Type B pancreatic cell (in vitro differentiated cells): ENCODE measurements around the gene PPM1B. TPM values are rescaled to one million over a fixed set of nuclear protein-coding genes. Genes with fewer than 3 reads are reported as not detected.

Source experiments
- DNase-seq: peaks from one replicate; pipeline ENCODE4 v3.0.0; 2021; ENCODE audit warnings: mixed read lengths; ENCODE audit not compliant: unreplicated experiment; ENCODE audit errors: extremely low spot score
- H3K27ac Mint-ChIP-seq: 2 replicates; pipeline ENCODE4 v1.8.0; 2021; ENCODE audit warnings: mild to moderate bottlenecking, mixed read lengths
- H3K27me3 Mint-ChIP-seq: 2 replicates; pipeline ENCODE4 v1.8.0; 2021; ENCODE audit warnings: mixed read lengths
- H3K36me3 Mint-ChIP-seq: 2 replicates; pipeline ENCODE4 v1.8.0; 2021; ENCODE audit warnings: mixed read lengths
- H3K4me1 Mint-ChIP-seq: one replicate; pipeline ENCODE4 v1.8.0; 2021; ENCODE audit warnings: mixed read lengths; ENCODE audit not compliant: unreplicated experiment
- H3K4me3 Mint-ChIP-seq: 2 replicates; pipeline ENCODE4 v1.8.0; 2021; ENCODE audit warnings: mild to moderate bottlenecking, mixed read lengths
- H3K9me3 Mint-ChIP-seq: 2 replicates; pipeline ENCODE4 v1.8.0; 2021; ENCODE audit warnings: mixed read lengths
- total RNA-seq: library from RNA; stranded (reverse); gene quantifications from 2 replicates; pipeline ENCODE4 v1.2.1, GENCODE V29; 2021; ENCODE audit warnings: low replicate concordance
- TF ChIP-seq, protein P1 (sequence below): fragments of 200-600 bp; sonication (generic); conservative IDR thresholded peaks from 2 replicates; pipeline ENCODE4 v1.5.0; 2021; ENCODE audit warnings: antibody characterized with exemption, mild to moderate bottlenecking

PPM1B gene
- total RNA-seq, 1 donor from 2014 or later: 42.5 TPM

DNA sequence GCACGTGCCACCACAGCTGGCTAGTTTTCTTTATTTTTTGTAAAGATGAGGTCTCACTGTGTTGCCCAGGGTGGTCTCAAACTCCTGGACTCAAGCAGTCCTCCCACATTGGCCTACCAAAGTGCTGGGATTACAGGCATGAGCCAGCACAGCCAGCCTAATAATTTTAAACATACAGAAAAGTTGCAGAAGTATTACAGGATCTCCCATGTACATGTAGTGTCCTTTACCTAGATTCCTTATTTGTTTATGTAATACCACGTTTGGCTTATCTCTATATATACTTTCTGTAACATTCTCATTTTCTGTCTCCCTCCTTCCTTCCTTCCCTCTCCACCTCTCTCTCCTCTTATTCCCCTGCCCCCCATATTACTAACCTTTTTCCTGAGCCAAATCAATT lies 41.7 kb downstream of the PPM1B start:
- TF ChIP-seq, protein P1, sequence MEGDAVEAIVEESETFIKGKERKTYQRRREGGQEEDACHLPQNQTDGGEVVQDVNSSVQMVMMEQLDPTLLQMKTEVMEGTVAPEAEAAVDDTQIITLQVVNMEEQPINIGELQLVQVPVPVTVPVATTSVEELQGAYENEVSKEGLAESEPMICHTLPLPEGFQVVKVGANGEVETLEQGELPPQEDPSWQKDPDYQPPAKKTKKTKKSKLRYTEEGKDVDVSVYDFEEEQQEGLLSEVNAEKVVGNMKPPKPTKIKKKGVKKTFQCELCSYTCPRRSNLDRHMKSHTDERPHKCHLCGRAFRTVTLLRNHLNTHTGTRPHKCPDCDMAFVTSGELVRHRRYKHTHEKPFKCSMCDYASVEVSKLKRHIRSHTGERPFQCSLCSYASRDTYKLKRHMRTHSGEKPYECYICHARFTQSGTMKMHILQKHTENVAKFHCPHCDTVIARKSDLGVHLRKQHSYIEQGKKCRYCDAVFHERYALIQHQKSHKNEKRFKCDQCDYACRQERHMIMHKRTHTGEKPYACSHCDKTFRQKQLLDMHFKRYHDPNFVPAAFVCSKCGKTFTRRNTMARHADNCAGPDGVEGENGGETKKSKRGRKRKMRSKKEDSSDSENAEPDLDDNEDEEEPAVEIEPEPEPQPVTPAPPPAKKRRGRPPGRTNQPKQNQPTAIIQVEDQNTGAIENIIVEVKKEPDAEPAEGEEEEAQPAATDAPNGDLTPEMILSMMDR: no peak
- Mint-ChIP-seq H3K9me3 (no peaks in the 10 kb centered on the region), H3K27ac (no peak overlapping the region), H3K36me3 (peaks cover 24% of the 10 kb centered on the region), H3K4me3 (no peak overlapping the region), H3K4me1 (no peaks in the 10 kb centered on the region), H3K27me3 (no peaks in the 10 kb centered on the region)
- no peak for DNase-seq

DNA sequence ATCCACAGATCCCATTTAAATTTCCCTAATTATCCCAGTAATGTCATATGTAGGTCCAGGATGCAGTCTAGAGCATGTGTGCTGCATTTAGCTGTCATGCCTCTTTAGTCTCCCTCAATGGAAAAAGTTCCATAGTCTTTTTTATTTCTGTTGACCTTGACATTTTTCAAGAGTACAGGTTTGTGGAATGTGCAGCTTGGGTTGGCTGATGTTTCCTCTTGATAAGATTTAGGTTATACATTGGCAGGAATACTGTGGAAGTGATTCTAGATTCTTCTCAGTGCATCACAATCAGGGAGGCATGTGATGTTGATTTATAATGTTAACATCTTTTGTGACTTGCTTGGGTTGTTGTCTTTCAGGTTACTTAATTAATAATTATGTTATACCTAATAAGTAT lies 42.5 kb downstream of the PPM1B start:
- H3K36me3 Mint-ChIP-seq: peaks cover 28% of the 10 kb centered on the region

DNA sequence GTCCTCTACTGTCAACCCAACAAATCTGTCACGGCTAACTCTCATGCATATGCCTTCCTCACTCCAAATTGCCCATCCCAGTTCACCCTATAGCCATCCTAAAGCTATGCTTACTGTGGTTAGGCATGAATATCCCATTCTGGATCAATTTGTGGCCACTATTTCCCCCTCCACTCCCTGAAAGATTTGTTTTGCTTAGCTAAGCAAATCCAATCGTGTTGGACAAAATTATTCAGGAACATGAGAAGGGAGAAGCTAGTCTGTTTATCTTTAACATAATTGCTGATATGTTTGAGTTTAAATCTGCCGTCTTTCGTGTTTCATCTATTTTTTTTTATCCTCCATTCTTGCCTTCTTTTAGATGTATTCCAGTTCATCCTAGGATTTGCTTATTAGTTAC lies 43.6 kb downstream of the PPM1B start:
- Mint-ChIP-seq H3K27ac (no peak overlapping the region), H3K9me3 (no peaks in the 10 kb centered on the region), H3K27me3 (no peaks in the 10 kb centered on the region), H3K4me3 (no peak overlapping the region), H3K36me3 (peaks cover 28% of the 10 kb centered on the region), H3K4me1 (no peaks in the 10 kb centered on the region)
- DNase-seq: no peak
- TF ChIP-seq, protein P1: no peak

More for the DNA sequence above, 42.5 kb downstream of the PPM1B start:
- H3K27ac Mint-ChIP-seq: no peak overlapping the region
- H3K9me3 Mint-ChIP-seq: no peaks in the 10 kb centered on the region
- no peaks in the 10 kb centered on the region for H3K27me3 Mint-ChIP-seq
- TF ChIP-seq, protein P1: no peak
- DNase-seq: no peak
- H3K4me3 Mint-ChIP-seq: no peak overlapping the region
- H3K4me1 Mint-ChIP-seq: no peaks in the 10 kb centered on the region

DNA sequence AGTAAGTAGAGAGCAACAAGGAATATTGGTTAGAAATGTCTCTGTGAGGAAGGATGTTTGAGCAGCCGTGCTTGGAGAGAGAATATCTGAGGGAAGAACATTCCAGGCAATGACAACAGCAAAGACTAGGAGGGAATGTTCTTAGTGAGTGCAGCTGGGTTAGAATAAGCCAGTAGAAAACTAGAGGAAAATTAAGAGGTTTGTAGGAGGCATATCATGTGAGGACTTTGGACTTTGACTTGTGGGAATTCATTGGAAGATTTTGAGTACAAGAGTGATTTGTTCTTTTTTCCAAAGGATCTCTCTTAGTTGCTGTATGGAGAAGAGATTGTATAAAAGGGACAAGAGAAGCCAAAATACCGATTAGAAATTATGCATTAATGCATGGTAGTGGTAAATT lies 47.2 kb downstream of the PPM1B start:
- no peaks in the 10 kb centered on the region for H3K9me3 Mint-ChIP-seq
- H3K27ac Mint-ChIP-seq: no peak overlapping the region
- H3K4me3 Mint-ChIP-seq: no peak overlapping the region
- no peaks in the 10 kb centered on the region for H3K27me3 Mint-ChIP-seq
- no peaks in the 10 kb centered on the region for H3K4me1 Mint-ChIP-seq
- H3K36me3 Mint-ChIP-seq: peaks cover 20% of the 10 kb centered on the region
- DNase-seq: no peak
- TF ChIP-seq, protein P1: no peak

DNA sequence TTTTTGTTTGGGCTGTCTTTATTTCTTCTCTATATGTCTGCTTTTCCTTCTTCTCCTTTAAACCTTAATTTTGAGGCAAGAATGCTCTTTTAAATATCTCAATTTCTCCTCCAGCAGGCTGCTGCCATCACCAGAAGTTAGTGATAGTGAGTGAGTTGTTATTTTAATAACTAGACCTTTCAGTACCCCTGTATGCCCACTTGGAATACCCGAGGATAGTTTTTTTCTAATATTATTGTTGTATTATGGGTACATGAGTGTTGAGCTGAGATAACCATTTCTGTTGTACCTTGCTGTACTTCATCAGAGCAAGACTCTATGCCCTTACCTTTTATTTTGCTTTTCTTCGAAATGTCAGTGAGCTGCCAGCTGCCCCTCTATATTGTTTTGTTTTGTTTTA lies 50.1 kb downstream of the PPM1B start:
- TF ChIP-seq, protein P1: peak; percentile 60
- Mint-ChIP-seq H3K27me3 (no peaks in the 10 kb centered on the region), H3K4me3 (no peak overlapping the region), H3K4me1 (no peaks in the 10 kb centered on the region), H3K36me3 (peaks cover 5% of the 10 kb centered on the region), H3K9me3 (no peaks in the 10 kb centered on the region), H3K27ac (no peak overlapping the region)
- no peak for DNase-seq

DNA sequence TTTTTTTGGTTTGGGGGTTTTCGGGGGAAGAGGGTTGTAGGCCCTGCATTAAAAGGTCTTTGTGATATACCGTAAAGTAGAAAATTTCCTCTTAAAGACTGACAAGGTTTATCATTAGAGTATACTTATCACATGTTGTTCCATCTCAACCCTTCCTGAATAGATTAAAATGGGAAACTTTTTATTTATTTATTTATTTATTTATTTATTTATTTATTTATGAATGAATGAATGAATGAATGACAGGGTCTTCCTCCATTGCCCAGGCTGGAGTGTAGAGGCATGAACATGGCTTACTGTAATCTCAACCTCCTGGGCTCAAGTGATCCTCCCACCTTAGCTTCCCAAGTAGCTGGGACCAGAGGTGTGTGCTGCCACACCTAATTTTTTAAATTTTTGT lies 58.1 kb downstream of the PPM1B start:
- H3K27ac Mint-ChIP-seq: no peak overlapping the region
- DNase-seq: no peak
- H3K4me1 Mint-ChIP-seq: no peaks in the 10 kb centered on the region
- no peaks in the 10 kb centered on the region for H3K27me3 Mint-ChIP-seq
- peaks cover 14% of the 10 kb centered on the region for H3K36me3 Mint-ChIP-seq
- no peaks in the 10 kb centered on the region for H3K9me3 Mint-ChIP-seq
- H3K4me3 Mint-ChIP-seq: no peak overlapping the region
- TF ChIP-seq, protein P1: no peak
